NCI-H460 (cell line): Measurements from ENCODE around the gene UCP3. TPM values are rescaled to one million over a fixed set of nuclear protein-coding genes. Genes with fewer than 3 reads are reported as not detected.

Experiments used
- DNase-seq: peaks from one replicate; pipeline ENCODE4 v3.0.0-alpha.2; 2016; ENCODE audit warnings: low read depth; ENCODE audit errors: extremely low read depth
- total RNA-seq: library from RNA; depleted of rRNA; stranded (reverse); fragments of >200 nt; shearing (Covaris generic); gene quantifications from 2 replicates; pipeline ENCODE4 v1.2.3, GENCODE V29; 2014; rRNA removed

Gene UCP3
- total RNA-seq, 1 experiment from 2014 or later, result 0.07 TPM

DNA sequence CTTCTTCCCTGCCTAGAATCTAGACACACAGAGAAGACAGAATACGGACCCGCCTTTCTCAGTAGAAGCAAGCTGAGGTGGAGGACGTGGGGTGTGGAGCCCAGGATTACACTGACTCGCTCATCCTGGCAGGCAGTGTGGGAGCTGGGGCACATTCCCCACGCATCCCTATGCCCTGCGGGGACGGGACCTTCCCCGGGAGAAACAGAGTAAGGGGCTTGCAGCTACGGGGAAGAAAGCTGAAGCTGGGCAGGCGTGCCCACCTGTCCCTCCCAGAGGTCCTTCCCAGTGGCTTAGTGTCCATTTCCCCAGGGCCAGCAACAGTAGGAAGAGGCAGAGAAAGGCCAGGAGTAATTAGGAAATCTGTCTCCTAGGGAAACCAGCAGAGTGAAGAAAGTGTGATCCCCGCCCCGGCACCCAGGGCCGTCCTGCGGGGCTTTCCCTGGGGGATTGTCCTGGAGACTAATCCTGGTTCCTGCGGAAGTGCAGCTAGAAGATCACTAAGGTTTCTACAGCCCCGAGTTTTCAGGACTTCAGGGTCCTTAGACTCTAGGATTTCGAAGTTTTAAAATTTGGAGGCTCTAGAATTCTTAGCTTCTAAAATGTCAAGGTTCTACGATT, 50.3 kb downstream of the UCP3 start:
- DNase-seq, result no peak

DNA sequence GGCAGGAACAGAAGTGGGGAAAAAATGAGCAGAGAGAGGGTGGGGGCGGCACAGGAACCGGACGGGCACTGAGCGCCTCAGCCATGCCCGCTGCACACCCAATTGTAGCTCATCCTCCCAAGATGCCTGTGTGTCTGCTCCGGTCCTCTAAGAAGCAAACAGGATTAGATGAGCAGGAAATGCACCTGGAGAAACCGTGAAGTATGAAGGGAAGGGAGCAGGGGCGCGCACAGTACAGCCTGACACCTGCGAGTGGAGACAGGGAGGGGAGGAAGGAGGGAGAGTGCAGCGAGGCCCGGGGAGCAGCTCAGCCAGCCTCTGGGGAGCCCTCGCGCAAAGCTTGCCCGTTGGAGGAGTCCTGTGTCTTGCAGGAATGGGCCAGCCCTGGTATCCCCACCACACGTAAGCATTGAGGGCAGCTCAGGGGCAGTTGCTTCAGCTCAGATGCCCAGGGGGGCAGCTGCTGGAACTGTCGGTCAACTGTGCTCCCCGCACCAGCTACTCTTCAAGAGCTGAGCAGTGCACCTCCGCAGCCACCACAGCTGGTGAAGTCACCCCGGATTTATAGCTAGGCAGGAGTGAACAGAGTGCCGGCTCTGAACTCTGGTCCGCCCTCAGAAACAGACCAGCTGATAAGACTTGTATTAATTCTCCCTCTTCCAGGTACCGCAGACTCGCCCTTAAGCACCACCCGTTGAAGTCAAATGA, 51.1 kb downstream of the UCP3 start:
- no peak for DNase-seq

DNA sequence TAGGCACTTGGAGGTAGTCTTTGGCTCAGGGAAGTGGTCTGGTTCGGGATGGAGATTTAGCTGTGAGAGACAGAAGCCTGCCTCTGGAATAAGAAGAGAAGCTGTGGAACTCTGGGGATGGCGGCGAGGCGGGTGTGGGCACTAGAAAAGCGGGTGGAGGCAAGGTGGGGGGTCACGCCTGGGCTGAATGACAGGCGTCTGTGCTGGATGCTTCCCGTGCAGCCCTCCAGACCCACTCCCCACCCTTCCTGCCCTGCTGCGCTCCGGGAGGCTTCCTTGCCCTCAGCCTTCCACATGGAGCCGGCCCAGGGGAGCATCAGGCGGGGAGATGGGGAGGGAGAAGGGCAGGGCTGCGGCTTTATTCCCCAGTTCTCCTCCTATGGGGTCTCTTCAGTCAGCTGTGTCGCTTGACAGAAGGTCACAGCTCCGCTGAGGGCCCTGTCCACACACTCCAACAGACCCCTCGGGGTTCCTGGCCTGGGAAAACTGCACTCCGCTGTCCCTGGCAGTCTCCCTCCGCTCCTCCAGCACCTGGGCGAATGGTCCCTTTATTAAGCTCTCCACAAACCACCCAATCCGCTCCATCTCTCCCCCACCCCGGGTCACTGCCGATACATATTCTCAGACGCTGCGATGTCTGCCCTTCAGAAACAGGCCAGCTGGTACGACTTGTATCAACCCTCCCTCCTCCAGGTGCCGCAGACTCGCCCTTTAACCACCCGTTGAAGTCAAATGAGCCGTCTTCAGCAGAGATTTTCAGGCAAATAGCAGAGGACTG, 51.8 kb downstream of the UCP3 start:
- DNase-seq, result no peak

DNA sequence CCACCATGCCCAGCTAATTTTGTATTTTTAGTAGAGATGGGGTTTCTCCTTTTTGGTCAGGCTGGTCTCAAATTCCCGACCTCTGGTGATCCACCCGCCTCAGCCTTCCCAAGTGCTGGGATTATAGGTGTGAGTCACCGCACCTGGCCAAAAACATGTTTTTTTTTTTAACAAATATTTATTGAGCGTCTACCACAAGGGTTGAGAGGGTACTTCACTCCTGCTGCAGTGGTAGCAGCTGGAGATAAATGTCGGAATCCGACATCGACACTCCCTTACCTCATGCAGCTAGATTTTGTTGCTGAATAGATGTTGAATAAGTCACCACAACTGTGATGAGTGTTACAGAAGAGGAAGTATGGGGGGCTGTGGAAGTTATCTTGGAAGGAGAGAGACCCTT, 57.1 kb downstream of the UCP3 start:
- DNase-seq, result no peak

DNA sequence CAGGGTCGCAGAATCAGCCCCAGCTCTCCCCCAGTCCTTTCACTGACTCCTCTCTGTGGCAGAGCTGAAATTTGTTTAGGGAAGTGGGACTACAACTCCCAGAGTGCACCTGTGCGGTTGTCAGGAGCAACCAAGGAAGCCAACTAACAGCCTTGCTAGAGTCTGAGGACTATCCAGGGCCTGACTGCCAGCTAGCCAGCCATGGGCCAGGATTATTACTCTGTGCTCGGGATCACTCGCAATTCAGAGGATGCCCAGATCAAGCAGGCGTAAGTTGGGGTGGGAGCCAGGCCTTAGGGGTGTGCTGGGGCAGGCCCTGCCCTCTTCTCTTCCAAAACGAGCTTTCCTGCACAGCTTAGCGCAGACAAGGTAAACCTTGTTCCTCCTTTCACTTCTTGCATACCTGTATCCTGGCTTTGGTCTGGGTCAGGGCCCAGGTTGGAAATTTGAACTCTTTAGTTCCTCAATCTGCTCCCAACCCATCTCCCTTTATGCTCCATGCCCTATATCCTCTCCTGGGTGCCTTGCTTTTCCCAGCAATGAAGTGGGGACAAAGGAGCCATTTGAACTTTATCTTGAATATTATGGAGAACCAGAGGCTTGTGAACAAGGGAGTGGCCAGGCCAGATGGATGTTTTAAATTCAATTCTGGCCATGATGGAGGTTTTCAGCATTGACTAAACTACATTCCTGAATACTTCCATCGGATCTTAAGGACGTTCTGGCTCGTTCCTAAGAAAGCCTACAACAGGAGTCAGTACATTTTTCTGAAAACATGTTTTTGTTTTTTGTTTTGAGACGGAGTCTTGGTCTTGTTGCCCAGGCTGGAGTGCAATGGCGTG, 57.8 kb downstream of the UCP3 start, which contains the start of gene DNAJB13:
TSS of gene DNAJB13 (plus strand) at position 158 of the 842 bp plus-strand sequence. CDS start at position 202, 44 bp downstream.
- DNase-seq, result no peak

Other genes starting within 250 kb of the UCP3 start
- 53.3 and 60.6 TPM in 2 replicates for gene RAB6A, start 248.0 kb downstream of the UCP3 start, total RNA-seq
- gene MRPL48, start 221.2 kb downstream of the UCP3 start, total RNA-seq, result 49.7 and 53.5 TPM in 2 replicates
- 60.3 and 63.3 TPM in 2 replicates for gene COA4, start 132.2 kb downstream of the UCP3 start, total RNA-seq
- gene PAAF1, start 132.1 kb downstream of the UCP3 start, total RNA-seq, result 8.2 and 8.6 TPM in 2 replicates
- gene DNAJB13, start 58.1 kb downstream of the UCP3 start, total RNA-seq, result not detected in 2 replicates
- 0.26 and 0.45 TPM in 2 replicates for gene UCP2, start 26.2 kb downstream of the UCP3 start, total RNA-seq
- gene C2CD3, start 161.9 kb upstream of the UCP3 start, total RNA-seq, result 7.9 and 9.2 TPM in 2 replicates
- 33.5 and 35.8 TPM in 2 replicates for gene PPME1, start 162.2 kb upstream of the UCP3 start, total RNA-seq